Activated naive CD4-positive, alpha-beta T cell treated with anti-CD3 and anti-CD28 coated beads, Interleukin-2, amount 10 ng/mL, durations not matched to agents 5 hours and 36 hours (primary cell): ENCODE data around the gene SELENOM. TPM values are rescaled to one million over a fixed set of nuclear protein-coding genes. Genes with fewer than 3 reads are reported as not detected.

Experiments
- total RNA-seq, 2 experiments: library from RNA; stranded (reverse); gene quantifications; one replicate each; pipeline ENCODE4 v1.2.3, GENCODE V29; 2021

Gene SELENOM
- total RNA-seq, result 1 to 10 TPM; 1.7 to 2.1 TPM

GRCh38 chr22:31107178-31107893 lies at the start of gene SELENOM:
SELENOM (minus strand) TSS chr22:31107568; CDS start chr22:31107505, 63 bp downstream.

GRCh38 chr22:31139866-31140716 lies 32.7 kb upstream of the SELENOM start, which contains the start of gene PLA2G3:
PLA2G3 (minus strand) TSS chr22:31140508; CDS start chr22:31140354, 154 bp downstream.

GRCh38 chr22:31122532-31123291 lies 15.3 kb upstream of the SELENOM start, which contains the start of gene INPP5J:
INPP5J (plus strand) TSS chr22:31122966; CDS start chr22:31123015, 49 bp downstream.

GRCh38 chr22:31080848-31081649 lies 26.3 kb downstream of the SELENOM start, which contains the start of gene SMTN:
SMTN (plus strand) TSS chr22:31081318; CDS start chr22:31083259, 1,941 bp downstream.

Other genes starting within 250 kb of the SELENOM start
- 10 to 100 TPM; 49.6 to 51.3 TPM for gene MORC2, start 138.8 kb downstream of the SELENOM start, total RNA-seq
- 10 to 100 TPM; 82.5 to 87.1 TPM for gene TUG1, start 138.3 kb downstream of the SELENOM start, total RNA-seq
- gene SMTN, start 26.2 kb downstream of the SELENOM start, total RNA-seq, result 10 to 100 TPM; 33.3 to 33.9 TPM
- gene INPP5J, start 15.4 kb upstream of the SELENOM start, total RNA-seq, result not detected
- not detected for gene PLA2G3, start 32.9 kb upstream of the SELENOM start, total RNA-seq
- gene RNF185, start 52.6 kb upstream of the SELENOM start, total RNA-seq, result 10 to 100 TPM; 22.3 to 23.2 TPM
- gene LIMK2, start 104.7 kb upstream of the SELENOM start, total RNA-seq, result 10 to 100 TPM; 42.3 to 44.7 TPM
- gene PIK3IP1, start 184.9 kb upstream of the SELENOM start, total RNA-seq, result 100 to 1,000 TPM; 110 to 115 TPM
- gene PATZ1, start 238.8 kb upstream of the SELENOM start, total RNA-seq, result 10 to 100 TPM; 36.4 to 37.7 TPM